Neuronal stem cell (in vitro differentiated cells): ENCODE results near the gene SFRP5.

Experiments
- DNase-seq: peaks from one replicate; pipeline ENCODE4 v3.0.0-alpha.2; 2013; ENCODE audit warnings: low spot score
- H2AFZ ChIP-seq: one replicate; pipeline ENCODE4 v1.6.1; 2013; ENCODE audit warnings: mild to moderate bottlenecking, low read length, inconsistent platforms
- H2AK5ac ChIP-seq: 2 replicates; pipeline ENCODE4 v1.6.1; 2013; ENCODE audit warnings: low read depth, mild to moderate bottlenecking, inconsistent platforms, low read length, moderate library complexity, mixed read lengths
- H2BK120ac ChIP-seq: 2 replicates; pipeline ENCODE4 v1.6.1; 2013; ENCODE audit warnings: low read depth, mild to moderate bottlenecking, inconsistent platforms, low read length, moderate library complexity, mixed read lengths
- H2BK12ac ChIP-seq: one replicate; pipeline ENCODE4 v1.6.1; 2013; ENCODE audit warnings: low read length, inconsistent platforms
- H2BK15ac ChIP-seq: 2 replicates; pipeline ENCODE4 v1.6.1; 2013; ENCODE audit warnings: mild to moderate bottlenecking, low read length, inconsistent platforms, mixed read lengths
- H2BK5ac ChIP-seq: one replicate; pipeline ENCODE4 v1.6.1; 2013; ENCODE audit warnings: inconsistent platforms, mild to moderate bottlenecking, low read length, moderate library complexity
- H3K14ac ChIP-seq: one replicate; pipeline ENCODE4 v1.6.1; 2013; ENCODE audit warnings: low read length, inconsistent platforms
- H3K18ac ChIP-seq: 2 replicates; pipeline ENCODE4 v1.6.1; 2013; ENCODE audit warnings: low read length, inconsistent platforms
- H3K23ac ChIP-seq: 2 replicates; pipeline ENCODE4 v1.6.1; 2013; ENCODE audit warnings: low read depth, mild to moderate bottlenecking, mixed read lengths, low read length, inconsistent platforms; ENCODE audit not compliant: poor library complexity
- H3K27ac ChIP-seq: replicated peaks from 3 replicates; pipeline ENCODE4 v1.5.1; 2013; ENCODE audit warnings: low read length, inconsistent platforms
- H3K27me3 ChIP-seq, 3 experiments: 2 replicates each; pipeline ENCODE4 v1.6.1; 2013; ENCODE audit warnings: low read length in 3 of 3, mild to moderate bottlenecking in 2 of 3, inconsistent platforms in 1 of 3, low read depth in 1 of 3, mixed read lengths in 1 of 3, moderate library complexity in 1 of 3; ENCODE audit not compliant: control insufficient read depth in 3 of 3, insufficient read depth in 3 of 3
- H3K36me3 ChIP-seq, 2 donors: replicated peaks in 1 of 2; 2 replicates each; pipeline ENCODE4 v1.6.1; 2013; ENCODE audit warnings: low read length in 2 of 2; ENCODE audit not compliant: control insufficient read depth in 2 of 2, insufficient read depth in 2 of 2
- H3K4ac ChIP-seq: 2 replicates; pipeline ENCODE4 v1.6.1; 2013; ENCODE audit warnings: inconsistent platforms, mild to moderate bottlenecking, low read length, moderate library complexity
- H3K4me1 ChIP-seq, 2 donors: 1 replicate in 1 of 2; 2 replicates in 1 of 2; pipeline ENCODE4 v1.6.1; 2013; ENCODE audit warnings: low read length in 2 of 2, low read depth in 1 of 2; ENCODE audit not compliant: control insufficient read depth in 2 of 2, insufficient read depth in 1 of 2
- H3K4me2 ChIP-seq: one replicate; pipeline ENCODE4 v1.6.1; 2013; ENCODE audit warnings: mild to moderate bottlenecking, low read length, inconsistent platforms; ENCODE audit not compliant: insufficient read depth, poor library complexity, severe bottlenecking
- H3K4me3 ChIP-seq, 2 donors: 2 replicates each; pipeline ENCODE4 v1.5.1; 2013; ENCODE audit warnings: low read length in 2 of 2, mild to moderate bottlenecking in 2 of 2, inconsistent platforms in 1 of 2, moderate library complexity in 1 of 2
- H3K79me1 ChIP-seq: one replicate; pipeline ENCODE4 v1.6.1; 2013; ENCODE audit warnings: low read depth, mild to moderate bottlenecking, inconsistent platforms, low read length, moderate library complexity
- H3K9ac ChIP-seq: one replicate; pipeline ENCODE4 v1.6.1; 2013; ENCODE audit warnings: mild to moderate bottlenecking, low read depth, low read length, inconsistent platforms; ENCODE audit not compliant: poor library complexity
- H3K9me3 ChIP-seq, 2 donors: replicated peaks in 1 of 2; 2 replicates each; pipeline versions ENCODE3 to v1.6.1; 2013; ENCODE audit warnings: low read length in 2 of 2, mild to moderate bottlenecking in 2 of 2, inconsistent platforms in 1 of 2, low read depth in 1 of 2, mixed read lengths in 1 of 2, moderate library complexity in 1 of 2; ENCODE audit not compliant: control insufficient read depth in 2 of 2, insufficient read depth in 1 of 2
- H4K8ac ChIP-seq: one replicate; pipeline ENCODE4 v1.6.1; 2013; ENCODE audit warnings: low read depth, mild to moderate bottlenecking, inconsistent platforms, low read length, moderate library complexity
- H4K91ac ChIP-seq: one replicate; pipeline ENCODE4 v1.6.1; 2013; ENCODE audit warnings: low read length, low read depth, mild to moderate bottlenecking, inconsistent platforms; ENCODE audit not compliant: poor library complexity
- WGBS, 2 donors: extraction: QIAGEN DNeasy Blood & Tissue Kit; methylation state at CpG; one replicate each; pipeline ENCODE4 v1.1.7; 2013; ENCODE audit warnings: missing lambda C conversion rate in 2 of 2, mixed read lengths in 1 of 2; ENCODE audit not compliant: insufficient read length in 2 of 2, insufficient replicate concordance in 1 of 2; ENCODE audit errors: extremely low coverage in 2 of 2; 5-methylcytosine and 5-hydroxymethylcytosine counted together

Gene SFRP5

DNA sequence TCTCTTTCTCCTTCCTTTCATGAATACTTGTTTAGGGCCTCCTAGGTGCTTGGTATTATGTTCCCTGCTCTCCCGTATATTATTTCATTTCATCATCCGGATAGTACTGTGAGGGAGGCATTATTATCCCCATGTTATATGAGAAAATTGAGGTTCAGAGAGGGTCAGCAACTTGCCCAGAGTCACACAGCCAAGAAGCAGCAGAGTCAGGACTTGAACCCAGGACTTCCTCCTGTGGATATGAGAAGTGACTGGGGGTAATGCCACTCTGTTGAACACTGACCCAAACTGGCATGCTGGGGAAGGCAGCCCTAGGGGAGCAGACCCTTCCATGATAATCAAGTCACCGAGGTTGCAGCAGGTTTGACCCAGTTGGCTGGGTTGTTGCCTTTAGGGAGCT lies 8.2 kb upstream of the SFRP5 start:
- no peaks in the 10 kb centered on the region for H3K79me1 ChIP-seq
- no peak overlapping the region for H2BK120ac ChIP-seq
- no peak overlapping the region for H3K4me3 ChIP-seq
- H4K8ac ChIP-seq: no peak overlapping the region
- no peak overlapping the region for H2BK15ac ChIP-seq
- H3K36me3 ChIP-seq: no peaks in the 10 kb centered on the region
- no peak overlapping the region for H4K91ac ChIP-seq
- no peak for DNase-seq
- peaks cover 0 to 56% (median 0%) of the 10 kb centered on the region in 3 experiments for H3K27me3 ChIP-seq
- no peak overlapping the region for H3K9ac ChIP-seq
- H3K4me1 ChIP-seq: peaks cover 6 to 13% of the 10 kb centered on the region in 2 donors
- no peak overlapping the region for H3K14ac ChIP-seq
- no peak overlapping the region for H3K4me2 ChIP-seq
- H3K18ac ChIP-seq: no peak overlapping the region
- WGBS, 2 donors: no CpG with 5 or more reads among the region's 3 CpGs
- H3K27ac ChIP-seq: no peak overlapping the region
- H2AFZ ChIP-seq: no peak overlapping the region
- H3K23ac ChIP-seq: no peak overlapping the region
- no peak overlapping the region for H2AK5ac ChIP-seq
- H2BK5ac ChIP-seq: no peak overlapping the region
- H2BK12ac ChIP-seq: no peak overlapping the region
- H3K4ac ChIP-seq: no peak overlapping the region
- H3K9me3 ChIP-seq: no peaks in the 10 kb centered on the region

GRCh38 chr10:97779492-97779891 lies 7.7 kb upstream of the SFRP5 start:
- Histone ChIP-seq H2BK12ac (no peak overlapping the region), H3K4me3 (no peak overlapping the region), H3K4me1 (peaks cover 6 to 13% of the 10 kb centered on the region in 2 donors), H2BK5ac (no peak overlapping the region), H2AFZ (no peak overlapping the region), H3K9me3 (no peaks in the 10 kb centered on the region), H2BK15ac (no peak overlapping the region), H2AK5ac (no peak overlapping the region), H3K27me3 (peaks cover 0 to 61% (median 4%) of the 10 kb centered on the region in 3 experiments), H3K18ac (no peak overlapping the region), H4K91ac (no peak overlapping the region), H3K36me3 (no peaks in the 10 kb centered on the region), H3K4me2 (no peak overlapping the region), H3K27ac (no peak overlapping the region), H2BK120ac (no peak overlapping the region), H3K23ac (no peak overlapping the region), H3K79me1 (no peaks in the 10 kb centered on the region), H4K8ac (no peak overlapping the region), H3K9ac (no peak overlapping the region), H3K14ac (no peak overlapping the region), H3K4ac (no peak overlapping the region)
- 100% methylated on average over 1 of the region's 4 CpGs; no CpG with 5 or more reads in 1 of the 2 donors for WGBS, 2 donors
- DNase-seq: no peak

DNA sequence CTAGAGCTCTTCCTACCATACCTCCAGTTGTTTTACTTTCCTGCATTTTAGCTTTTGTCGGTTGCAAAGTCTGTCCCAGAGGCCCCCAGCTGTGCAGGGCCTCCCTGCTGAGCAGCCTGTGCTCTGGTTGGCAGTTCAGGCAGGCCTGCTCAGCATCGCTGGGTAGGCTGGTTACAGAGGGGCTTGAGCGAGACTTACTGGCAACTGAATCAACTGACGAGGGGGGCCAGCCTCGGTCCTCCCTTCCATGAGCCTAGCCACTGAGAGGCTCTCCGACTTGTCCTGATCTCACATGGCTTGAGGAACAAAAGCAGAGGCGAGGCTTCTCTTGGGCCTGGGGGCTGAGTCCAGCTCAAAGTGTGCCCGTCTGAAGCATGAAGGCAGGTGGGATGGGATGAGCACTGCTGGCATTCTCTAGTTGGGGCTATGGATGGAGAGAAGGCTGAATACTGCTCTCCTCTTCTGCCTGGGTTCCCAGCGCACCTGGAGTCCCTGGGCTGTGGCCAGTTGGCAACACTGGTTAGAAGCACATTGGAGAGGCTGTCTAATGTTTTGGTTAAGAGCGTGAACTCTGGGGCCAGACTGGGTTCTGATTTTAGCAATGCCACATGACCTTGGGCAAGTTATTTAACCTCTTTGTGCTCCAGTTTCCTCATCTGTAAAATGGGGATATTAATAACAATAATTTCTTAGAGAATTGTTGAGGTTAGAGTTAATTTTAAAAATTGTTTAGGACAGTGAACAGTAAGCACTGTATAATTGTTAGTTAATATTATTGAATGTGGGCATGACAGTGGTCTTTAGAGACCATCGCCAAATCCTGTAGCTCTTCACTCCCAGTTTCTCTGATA lies 6.9 kb upstream of the SFRP5 start:
- no peak overlapping the region for H3K18ac ChIP-seq
- H4K8ac ChIP-seq: no peak overlapping the region
- WGBS, 2 donors: no CpG with 5 or more reads among the region's 11 CpGs
- no peak overlapping the region for H3K4me2 ChIP-seq
- no peak overlapping the region for H3K27ac ChIP-seq
- no peak overlapping the region for H3K23ac ChIP-seq
- peak overlapping the region; percentile 63 for H3K14ac ChIP-seq
- no peak overlapping the region for H4K91ac ChIP-seq
- no peaks in the 10 kb centered on the region for H3K79me1 ChIP-seq
- H2AK5ac ChIP-seq: no peak overlapping the region
- peak overlapping the region; percentile 16 for H2AFZ ChIP-seq
- no peak overlapping the region for H3K4me3 ChIP-seq
- no peaks in the 10 kb centered on the region for H3K9me3 ChIP-seq
- peaks cover 0 to 66% (median 6%) of the 10 kb centered on the region in 3 experiments for H3K27me3 ChIP-seq
- H2BK12ac ChIP-seq: no peak overlapping the region
- H3K4ac ChIP-seq: no peak overlapping the region
- peak overlapping the region; percentile 3 for H3K9ac ChIP-seq
- no peaks in the 10 kb centered on the region for H3K36me3 ChIP-seq
- H3K4me1 ChIP-seq: peaks cover 6 to 13% of the 10 kb centered on the region in 2 donors
- no peak overlapping the region for H2BK120ac ChIP-seq
- DNase-seq: no peak
- no peak overlapping the region for H2BK5ac ChIP-seq
- H2BK15ac ChIP-seq: peak overlapping the region; percentile 45

GRCh38 chr10:97777143-97777542 lies 5.3 kb upstream of the SFRP5 start:
- Histone ChIP-seq H3K4me1 (peaks cover 6 to 13% of the 10 kb centered on the region in 2 donors), H2BK5ac (no peak overlapping the region), H3K23ac (no peak overlapping the region), H2BK12ac (no peak overlapping the region), H4K91ac (no peak overlapping the region), H2AFZ (no peak overlapping the region), H2BK120ac (no peak overlapping the region), H3K9ac (no peak overlapping the region), H3K27ac (no peak overlapping the region), H3K9me3 (no peaks in the 10 kb centered on the region), H3K79me1 (no peaks in the 10 kb centered on the region), H3K4me3 (no peak overlapping the region), H3K4ac (no peak overlapping the region), H3K36me3 (no peaks in the 10 kb centered on the region), H3K14ac (no peak overlapping the region), H3K27me3 (peaks cover 0 to 77% (median 21%) of the 10 kb centered on the region in 3 experiments), H3K4me2 (no peak overlapping the region), H4K8ac (no peak overlapping the region), H2AK5ac (no peak overlapping the region), H3K18ac (no peak overlapping the region), H2BK15ac (no peak overlapping the region)
- WGBS, 2 donors: no CpG with 5 or more reads among the region's 4 CpGs
- no peak for DNase-seq
